Loucy (cell line): Measurements from ENCODE around the gene SCAMP1.

ENCODE experiments used
- H2AFZ ChIP-seq: fragments of 200-600 bp; sonication (generic); 2 replicates; pipeline ENCODE4 v1.6.0; 2016; ENCODE audit warnings: antibody characterized with exemption, mild to moderate bottlenecking, low read length, moderate library complexity
- H3F3A ChIP-seq: fragments of 200-600 bp; 2 replicates; pipeline ENCODE4 v1.6.0; 2016; ENCODE audit warnings: antibody characterized with exemption, low read depth, mild to moderate bottlenecking
- H3K27me3 ChIP-seq: fragments of 200-600 bp; sonication (generic); 2 replicates; pipeline ENCODE4 v1.6.1; 2014; ENCODE audit warnings: low read length, mild to moderate bottlenecking; ENCODE audit not compliant: insufficient read depth, poor library complexity, severe bottlenecking
- H3K36me3 ChIP-seq: fragments of 200-600 bp; sonication (generic); 2 replicates; pipeline ENCODE4 v1.6.1; 2016; ENCODE audit warnings: low read length; ENCODE audit not compliant: insufficient read depth
- H3K4me1 ChIP-seq: fragments of 200-600 bp; sonication (generic); 2 replicates; pipeline ENCODE4 v1.5.1; 2014; ENCODE audit warnings: low read length, mild to moderate bottlenecking; ENCODE audit not compliant: insufficient read depth, poor library complexity, severe bottlenecking
- H3K4me2 ChIP-seq: fragments of 200-600 bp; sonication (generic); 2 replicates; pipeline ENCODE4 v1.6.0; 2014; ENCODE audit warnings: antibody characterized with exemption, low read length, low read depth, mild to moderate bottlenecking; ENCODE audit not compliant: poor library complexity, severe bottlenecking
- H3K4me3 ChIP-seq: fragments of 200-600 bp; sonication (generic); 2 replicates; pipeline ENCODE4 v1.5.1; 2014; ENCODE audit warnings: low read length, mild to moderate bottlenecking, mixed read lengths; ENCODE audit not compliant: poor library complexity, severe bottlenecking
- H3K79me2 ChIP-seq: fragments of 200-600 bp; sonication (generic); 2 replicates; pipeline ENCODE4 v1.6.1; 2014; ENCODE audit warnings: low read length; ENCODE audit not compliant: insufficient read depth
- H3K9ac ChIP-seq: fragments of 200-600 bp; sonication (generic); 2 replicates; pipeline ENCODE4 v1.6.0; 2014; ENCODE audit warnings: mild to moderate bottlenecking, low read depth, low read length, moderate library complexity; ENCODE audit not compliant: poor library complexity, severe bottlenecking
- H3K9me2 ChIP-seq: fragments of 200-600 bp; sonication (generic); replicated peaks from 2 replicates; pipeline ENCODE4 v1.6.1; 2016; ENCODE audit warnings: low read depth, low read length, mixed read lengths
- H3K9me3 ChIP-seq: fragments of 200-600 bp; sonication (generic); 2 replicates; pipeline ENCODE4 v1.6.1; 2014; ENCODE audit warnings: mild to moderate bottlenecking, antibody characterized with exemption, low read length, low read depth; ENCODE audit not compliant: insufficient read depth
- H4K20me1 ChIP-seq: fragments of 200-600 bp; sonication (generic); 2 replicates; pipeline ENCODE4 v1.6.0; 2014; ENCODE audit warnings: antibody characterized with exemption, low read length, mild to moderate bottlenecking; ENCODE audit not compliant: insufficient read depth, poor library complexity, severe bottlenecking
- CTCF ChIP-seq: fragments of 200-600 bp; sonication (generic); conservative IDR thresholded peaks from 2 replicates; pipeline ENCODE4 v1.5.1; 2014; ENCODE audit warnings: mild to moderate bottlenecking, antibody characterized with exemption, low read length
- EZH2phosphoT487 ChIP-seq: fragments of 200-600 bp; IDR thresholded peaks from 2 replicates; pipeline ENCODE4 v1.6.1; 2018; ENCODE audit warnings: antibody characterized with exemption, mild to moderate bottlenecking, moderate library complexity, borderline replicate concordance

Gene SCAMP1

DNA sequence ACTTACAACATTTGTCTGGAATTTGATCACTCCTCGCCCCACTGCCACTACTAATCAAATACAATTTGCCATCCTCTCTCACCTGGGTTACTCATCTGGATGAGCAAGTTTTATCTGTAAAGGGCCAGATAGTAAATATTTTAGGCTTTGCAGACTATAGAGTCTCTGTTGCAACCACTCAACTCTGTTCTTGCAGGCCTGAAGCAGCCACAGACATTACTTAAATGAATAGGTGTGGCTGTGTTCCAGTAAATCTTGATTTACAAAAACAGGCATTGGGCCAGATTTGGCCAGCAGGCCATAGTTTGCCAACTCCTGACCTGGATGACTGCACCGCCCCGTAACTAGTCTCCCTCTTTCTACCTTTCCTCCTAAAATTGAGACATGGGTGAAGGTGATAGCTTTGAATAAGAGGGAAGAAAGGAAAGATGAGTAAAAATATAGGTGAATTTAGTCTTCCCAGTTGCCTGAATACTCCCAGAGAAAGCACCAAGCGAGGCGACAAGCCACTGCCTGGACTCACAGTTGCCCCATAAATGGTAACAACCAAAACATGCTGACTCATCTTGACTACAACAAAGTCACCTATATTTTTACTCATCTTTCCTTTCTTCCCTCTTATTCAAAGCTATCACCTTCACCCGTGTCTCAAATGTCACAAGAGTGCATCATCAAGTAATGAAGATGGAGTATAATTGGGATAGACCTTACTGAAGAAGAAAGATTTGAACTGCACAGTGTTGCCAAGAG is 32.5 kb upstream of the SCAMP1 start:
- Histone ChIP-seq H3K36me3 (no peaks in the 10 kb centered on the region), H3F3A (no peaks in the 10 kb centered on the region), H4K20me1 (no peaks in the 10 kb centered on the region), H3K9me3 (no peaks in the 10 kb centered on the region), H2AFZ (no peak overlapping the region), H3K4me2 (no peak overlapping the region), H3K27me3 (no peaks in the 10 kb centered on the region), H3K4me3 (no peak overlapping the region), H3K79me2 (no peaks in the 10 kb centered on the region), H3K9me2 (no peaks in the 10 kb centered on the region), H3K4me1 (peaks cover 4% of the 10 kb centered on the region), H3K9ac (no peak overlapping the region)
- no peak for TF ChIP-seq CTCF
- no peak for TF ChIP-seq EZH2phosphoT487

GRCh38 chr5:78328585-78329173 is 31.7 kb upstream of the SCAMP1 start:
- Histone ChIP-seq H3K4me3 (no peak overlapping the region), H3F3A (no peaks in the 10 kb centered on the region), H3K4me1 (peaks cover 4% of the 10 kb centered on the region), H3K27me3 (no peaks in the 10 kb centered on the region), H3K9ac (no peak overlapping the region), H4K20me1 (no peaks in the 10 kb centered on the region), H3K36me3 (no peaks in the 10 kb centered on the region), H3K9me2 (no peaks in the 10 kb centered on the region), H3K4me2 (peak overlapping the region; percentile 7), H3K79me2 (no peaks in the 10 kb centered on the region), H2AFZ (no peak overlapping the region), H3K9me3 (no peaks in the 10 kb centered on the region)
- no peak for TF ChIP-seq CTCF
- no peak for TF ChIP-seq EZH2phosphoT487

GRCh38 chr5:78331523-78332080 is 28.8 kb upstream of the SCAMP1 start:
- no peaks in the 10 kb centered on the region for H3K9me2 ChIP-seq
- TF ChIP-seq EZH2phosphoT487 (no peak), CTCF (no peak)
- H3K79me2 ChIP-seq: no peaks in the 10 kb centered on the region
- no peak overlapping the region for H2AFZ ChIP-seq
- no peak overlapping the region for H3K9ac ChIP-seq
- H3K36me3 ChIP-seq: no peaks in the 10 kb centered on the region
- H3K4me1 ChIP-seq: peaks cover 4% of the 10 kb centered on the region
- no peak overlapping the region for H3K4me3 ChIP-seq
- no peaks in the 10 kb centered on the region for H3F3A ChIP-seq
- H3K4me2 ChIP-seq: no peak overlapping the region
- H3K27me3 ChIP-seq: no peaks in the 10 kb centered on the region
- H3K9me3 ChIP-seq: no peaks in the 10 kb centered on the region
- H4K20me1 ChIP-seq: no peaks in the 10 kb centered on the region
